ENCODE results near the gene PTPRN2. TPM values are rescaled to one million over a fixed set of nuclear protein-coding genes. Genes with fewer than 3 reads are reported as not detected.

Gene PTPRN2
- polyA plus RNA-seq, 1 experiment: 0.31 TPM

- Histone ChIP-seq H3K36me3 (ENCODE audit: control insufficient read depth, insufficient read depth, low read length) (no peaks in the 10 kb centered on the region), H3K27me3 (ENCODE audit: control insufficient read depth, insufficient read depth, low read length) (no peaks in the 10 kb centered on the region), H3K4me3 (ENCODE audit: low read depth, low read length) (no peak overlapping the region)
- ChIA-PET CTCF (no interaction called here), POLR2A (no interaction called here)
- DNase-seq (ENCODE audit: low read depth): no peak
- TF ChIP-seq CTCF (IDR thresholded peaks at IDR 0.05; ENCODE audit: insufficient read depth, low read depth, low read length): no peak
These were observed 796.4 kb downstream of the PTPRN2 start for GRCh38 chr7:157791261-157791660.

GRCh38 chr7:157789942-157790341, 797.7 kb downstream of the PTPRN2 start:
- ChIA-PET CTCF (no interaction called here), POLR2A (no interaction called here)
- Histone ChIP-seq H3K36me3 (ENCODE audit: control insufficient read depth, insufficient read depth, low read length) (no peaks in the 10 kb centered on the region), H3K4me3 (ENCODE audit: low read depth, low read length) (no peak overlapping the region), H3K27me3 (ENCODE audit: control insufficient read depth, insufficient read depth, low read length) (no peaks in the 10 kb centered on the region)
- DNase-seq (ENCODE audit: low read depth): no peak
- no peak for TF ChIP-seq CTCF (IDR thresholded peaks at IDR 0.05; ENCODE audit: insufficient read depth, low read depth, low read length)

GRCh38 chr7:157789094-157789493, 798.5 kb downstream of the PTPRN2 start:
- Histone ChIP-seq H3K4me3 (ENCODE audit: low read depth, low read length) (no peak overlapping the region), H3K36me3 (ENCODE audit: control insufficient read depth, insufficient read depth, low read length) (no peaks in the 10 kb centered on the region), H3K27me3 (ENCODE audit: control insufficient read depth, insufficient read depth, low read length) (no peaks in the 10 kb centered on the region)
- no peak for DNase-seq (ENCODE audit: low read depth)
- TF ChIP-seq CTCF (IDR thresholded peaks at IDR 0.05; ENCODE audit: insufficient read depth, low read depth, low read length): no peak
- CTCF ChIA-PET: no interaction called here
- POLR2A ChIA-PET: no interaction called here

DNA sequence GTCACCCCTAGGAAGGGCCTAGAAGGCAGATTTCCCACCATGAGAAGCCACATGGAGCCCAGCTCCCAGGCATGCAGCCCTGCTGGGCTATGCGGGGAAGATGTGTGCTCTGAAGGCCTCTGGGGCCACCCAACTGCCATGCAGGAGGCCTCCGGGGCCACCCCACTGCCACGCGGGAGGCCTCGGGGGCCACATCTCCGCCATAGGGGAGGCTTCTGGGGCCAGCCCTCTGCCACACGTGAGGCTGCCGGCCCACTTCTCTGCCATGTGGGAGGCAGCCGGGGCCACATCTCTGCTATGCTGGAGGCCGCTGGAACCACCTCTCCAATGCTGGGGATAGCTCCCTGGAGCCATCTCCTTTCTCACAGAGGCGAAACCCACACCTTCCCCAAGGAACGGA, 799.0 kb downstream of the PTPRN2 start:
- H3K36me3 ChIP-seq (ENCODE audit: control insufficient read depth, insufficient read depth, low read length): no peaks in the 10 kb centered on the region
- TF ChIP-seq CTCF (IDR thresholded peaks at IDR 0.05; ENCODE audit: insufficient read depth, low read depth, low read length): no peak
- H3K4me3 ChIP-seq (ENCODE audit: low read depth, low read length): no peak overlapping the region
- ChIA-PET POLR2A (no interaction called here), CTCF (no interaction called here)
- no peak for DNase-seq (ENCODE audit: low read depth)
- no peaks in the 10 kb centered on the region for H3K27me3 ChIP-seq (ENCODE audit: control insufficient read depth, insufficient read depth, low read length)

DNA sequence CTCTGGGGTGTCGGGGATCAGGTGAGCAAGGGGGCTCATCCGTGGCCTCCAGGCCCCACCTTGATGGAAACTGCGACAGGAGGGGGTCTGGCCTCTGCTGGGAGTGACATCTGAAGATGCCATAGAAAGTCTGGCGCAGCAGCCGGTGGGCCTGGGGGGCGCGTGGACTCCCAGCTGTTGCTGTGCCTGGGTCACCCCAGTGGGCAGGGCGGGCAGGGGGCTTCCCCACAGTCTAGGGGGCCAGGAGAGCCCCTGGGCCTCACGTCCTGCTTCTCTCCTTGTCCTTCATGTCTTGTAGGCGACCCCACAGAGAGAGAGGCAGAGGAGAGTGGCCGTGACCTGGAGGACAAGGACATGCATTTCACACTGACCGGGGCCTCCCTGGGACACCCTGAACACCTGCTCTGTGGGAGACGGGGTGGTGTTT, 800.3 kb downstream of the PTPRN2 start:
- no peaks in the 10 kb centered on the region for H3K27me3 ChIP-seq (ENCODE audit: control insufficient read depth, insufficient read depth, low read length)
- H3K4me3 ChIP-seq (ENCODE audit: low read depth, low read length): no peak overlapping the region
- POLR2A ChIA-PET: no interaction called here
- CTCF ChIA-PET: no interaction called here
- no peak for TF ChIP-seq CTCF (IDR thresholded peaks at IDR 0.05; ENCODE audit: insufficient read depth, low read depth, low read length)
- no peak for DNase-seq (ENCODE audit: low read depth)
- H3K36me3 ChIP-seq (ENCODE audit: control insufficient read depth, insufficient read depth, low read length): no peaks in the 10 kb centered on the region

All from BJ (cell line).